ENCODE results near the gene CAGE1. TPM values are rescaled to one million over a fixed set of nuclear protein-coding genes. Genes with fewer than 3 reads are reported as not detected.

Gene CAGE1
- total and polyA plus RNA-seq, 2 experiments from 2014 or later, result 0.09 to 0.66 TPM

- Histone ChIP-seq H3K4me3 (no peak overlapping the region), H3K36me3 (no peaks in the 10 kb centered on the region), H3K27me3 (no peaks in the 10 kb centered on the region), H3K27ac (peak overlapping the region; percentile 57), H3K4me1 (ENCODE audit: low read depth) (no peaks in the 10 kb centered on the region), H3K9me3 (ENCODE audit: low read depth) (no peaks in the 10 kb centered on the region)
- peak; percentile 59 for TF ChIP-seq CTCF (IDR thresholded peaks at IDR 0.05; ENCODE audit: low read depth, low read length)
- DNase-seq (ENCODE audit: low read depth in 1 of 2, low spot score in 1 of 2), result peak; percentile 62 to 72
Observed at GRCh38 chr6:7424967-7425807, 35.6 kb upstream of the CAGE1 start.

GRCh38 chr6:7424058-7424457 is 34.5 kb upstream of the CAGE1 start:
- no peak for DNase-seq (ENCODE audit: low read depth in 1 of 2, low spot score in 1 of 2)
- no peak for TF ChIP-seq CTCF (IDR thresholded peaks at IDR 0.05; ENCODE audit: low read depth, low read length)
- Histone ChIP-seq H3K9me3 (ENCODE audit: low read depth) (no peaks in the 10 kb centered on the region), H3K4me1 (ENCODE audit: low read depth) (peaks cover 3% of the 10 kb centered on the region), H3K27ac (no peak overlapping the region), H3K4me3 (no peak overlapping the region), H3K36me3 (no peaks in the 10 kb centered on the region), H3K27me3 (no peaks in the 10 kb centered on the region)

GRCh38 chr6:7421066-7421465 is 31.5 kb upstream of the CAGE1 start:
- no peak for DNase-seq (ENCODE audit: low read depth in 1 of 2, low spot score in 1 of 2)
- Histone ChIP-seq H3K4me1 (ENCODE audit: low read depth) (peaks cover 15% of the 10 kb centered on the region), H3K27ac (no peak overlapping the region), H3K36me3 (peaks cover 1% of the 10 kb centered on the region), H3K9me3 (ENCODE audit: low read depth) (no peaks in the 10 kb centered on the region), H3K4me3 (no peak overlapping the region), H3K27me3 (no peaks in the 10 kb centered on the region)
- no peak for TF ChIP-seq CTCF (IDR thresholded peaks at IDR 0.05; ENCODE audit: low read depth, low read length)

GRCh38 chr6:7419065-7419464 is 29.5 kb upstream of the CAGE1 start:
- no peaks in the 10 kb centered on the region for H3K27me3 ChIP-seq
- H3K4me3 ChIP-seq, result no peak overlapping the region
- no peak for DNase-seq (ENCODE audit: low read depth in 1 of 2, low spot score in 1 of 2)
- peaks cover 15% of the 10 kb centered on the region for H3K4me1 ChIP-seq (ENCODE audit: low read depth)
- peaks cover 9% of the 10 kb centered on the region for H3K36me3 ChIP-seq
- no peak for TF ChIP-seq CTCF (IDR thresholded peaks at IDR 0.05; ENCODE audit: low read depth, low read length)
- peak overlapping the region; percentile 62 for H3K27ac ChIP-seq
- no peaks in the 10 kb centered on the region for H3K9me3 ChIP-seq (ENCODE audit: low read depth)

GRCh38 chr6:7418238-7418905 is 28.8 kb upstream of the CAGE1 start:
- peaks cover 13% of the 10 kb centered on the region for H3K36me3 ChIP-seq
- peak overlapping the region; percentile 62 for H3K27ac ChIP-seq
- no peaks in the 10 kb centered on the region for H3K27me3 ChIP-seq
- H3K4me3 ChIP-seq, result no peak overlapping the region
- H3K4me1 ChIP-seq (ENCODE audit: low read depth), result peaks cover 15% of the 10 kb centered on the region
- no peak for TF ChIP-seq CTCF (IDR thresholded peaks at IDR 0.05; ENCODE audit: low read depth, low read length)
- H3K9me3 ChIP-seq (ENCODE audit: low read depth), result no peaks in the 10 kb centered on the region
- no peak for DNase-seq (ENCODE audit: low read depth in 1 of 2, low spot score in 1 of 2)
